Activated T-cell treated with anti-CD3 and anti-CD28 coated beads, Interleukin-2, amount 50 U/mL, for 72 hours (primary cell): ENCODE data around the gene RSL24D1. TPM values are rescaled to one million over a fixed set of nuclear protein-coding genes. Genes with fewer than 3 reads are reported as not detected.

Experiments used
- ATAC-seq, 2 donors: fragments of 150-1000 bp; cut with Tn5 transposase; replicated peaks in 1 of 2; 2 replicates each; pipeline ENCODE4 v1.10.0; 2021; ENCODE audit warnings: moderate library complexity in 2 of 2, mild to moderate bottlenecking in 1 of 2
- DNase-seq, 2 donors: peaks; one replicate each; pipeline ENCODE4 v3.0.0; 2021 to 2022; ENCODE audit warnings: mixed read lengths in 1 of 2
- H3K27ac Mint-ChIP-seq: one replicate; pipeline ENCODE4 v1.8.0; 2022; ENCODE audit warnings: mild to moderate bottlenecking, moderate library complexity, mixed read lengths
- H3K27me3 Mint-ChIP-seq: one replicate; pipeline ENCODE4 v1.8.0; 2022; ENCODE audit warnings: low read depth, mixed read lengths
- H3K36me3 Mint-ChIP-seq, 2 donors: one replicate each; pipeline ENCODE4 v1.8.0; 2022; ENCODE audit warnings: mixed read lengths in 2 of 2, mild to moderate bottlenecking in 1 of 2; ENCODE audit not compliant: insufficient read depth in 2 of 2
- H3K4me1 Mint-ChIP-seq: one replicate; pipeline ENCODE4 v1.8.0; 2022; ENCODE audit warnings: low read depth, mixed read lengths
- H3K4me3 Mint-ChIP-seq, 2 donors: one replicate each; pipeline ENCODE4 v1.8.0; 2022; ENCODE audit warnings: mild to moderate bottlenecking in 2 of 2, mixed read lengths in 2 of 2, moderate library complexity in 2 of 2
- H3K9me3 Mint-ChIP-seq, 2 donors: one replicate each; pipeline ENCODE4 v1.8.0; 2022; ENCODE audit warnings: mixed read lengths in 2 of 2
- total RNA-seq, 2 donors: library from RNA; stranded (reverse); gene quantifications; one replicate each; pipeline ENCODE4 v1.2.3, GENCODE V29; 2022

Gene RSL24D1
- total RNA-seq = 100 to 1,000 TPM; 181 to 207 TPM

DNA sequence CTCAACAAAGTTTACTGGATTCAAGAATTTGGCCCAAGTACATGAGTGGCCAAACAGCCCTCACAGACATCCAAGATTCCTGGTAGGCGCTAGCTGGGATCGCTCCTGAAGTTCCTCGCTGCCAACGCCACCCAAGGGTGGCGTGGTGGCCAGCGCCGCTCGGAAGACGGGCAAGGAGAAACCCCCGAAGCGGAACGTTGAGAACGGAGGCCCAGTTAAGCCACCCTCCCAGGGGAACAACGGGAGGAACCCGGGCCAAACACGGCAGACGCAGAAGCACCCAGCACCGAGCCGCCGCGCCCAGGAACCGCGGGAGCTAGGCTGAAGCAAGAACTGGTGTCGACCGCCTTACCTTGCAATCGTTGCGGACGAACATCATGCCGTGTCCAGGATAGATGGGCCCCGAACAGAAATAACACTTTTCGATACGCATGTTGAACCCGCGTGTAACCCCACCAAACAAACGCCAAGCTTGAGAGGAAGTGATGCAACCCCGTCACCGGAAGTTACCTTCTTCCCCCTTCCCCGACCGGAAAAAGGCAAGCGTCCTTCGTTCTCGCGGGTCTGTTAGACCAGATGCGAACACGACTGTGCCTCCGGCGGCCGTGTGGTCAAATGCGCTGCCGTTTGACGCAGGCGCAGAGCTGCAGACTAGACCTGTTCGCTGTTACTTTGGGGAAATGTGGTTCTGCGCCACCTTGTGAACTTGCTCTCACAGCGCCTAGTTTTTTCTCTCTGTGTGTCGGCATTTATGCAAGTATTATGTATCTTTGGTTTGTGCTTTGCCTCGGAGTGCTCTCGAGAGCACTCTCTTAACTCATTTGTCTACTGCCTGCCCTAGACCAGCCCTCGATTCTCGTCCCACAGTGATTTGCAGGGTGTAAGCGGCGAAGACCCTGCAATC lies at the start of gene RSL24D1:
TSS of gene RSL24D1 (minus strand) at position 484 of the 904 bp plus-strand sequence. CDS start at position 433, 51 bp downstream.
- ATAC-seq (peak; percentile 96 to 97), DNase-seq (peak; percentile 93 to 95)
- peaks cover 12 to 31% of the 10 kb centered on the region in 2 donors for H3K36me3 Mint-ChIP-seq
- peaks cover 5% of the 10 kb centered on the region for H3K4me1 Mint-ChIP-seq
- H3K9me3 Mint-ChIP-seq = peaks cover 2 to 7% of the 10 kb centered on the region in 2 donors
- H3K27ac Mint-ChIP-seq = no peak within 1 kb of the TSS
- H3K4me3 Mint-ChIP-seq = no peak within 1 kb of the TSS
- H3K27me3 Mint-ChIP-seq = no peaks in the 10 kb centered on the region

DNA sequence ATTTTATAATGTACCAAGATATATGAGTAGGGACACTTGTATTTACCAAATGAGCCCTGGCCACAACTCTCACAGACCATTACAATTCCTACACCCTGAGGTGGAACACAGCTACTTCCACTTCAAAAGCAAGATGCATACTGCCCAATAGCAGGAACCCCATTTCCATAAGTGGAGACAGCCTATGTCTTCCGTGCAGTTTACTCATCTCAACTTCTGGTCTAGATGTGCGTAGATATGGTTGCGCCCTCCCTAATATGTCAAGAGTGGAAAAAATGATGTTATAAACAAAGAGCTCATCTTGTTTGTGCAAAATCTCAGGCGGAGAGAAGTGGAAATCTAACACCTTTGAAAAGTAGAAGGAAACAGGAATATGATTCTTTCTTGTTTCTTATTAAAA lies 48.3 kb upstream of the RSL24D1 start:
- H3K4me1 Mint-ChIP-seq = peaks cover 90% of the 10 kb centered on the region
- ATAC-seq = peak; percentile 64 to 75

DNA sequence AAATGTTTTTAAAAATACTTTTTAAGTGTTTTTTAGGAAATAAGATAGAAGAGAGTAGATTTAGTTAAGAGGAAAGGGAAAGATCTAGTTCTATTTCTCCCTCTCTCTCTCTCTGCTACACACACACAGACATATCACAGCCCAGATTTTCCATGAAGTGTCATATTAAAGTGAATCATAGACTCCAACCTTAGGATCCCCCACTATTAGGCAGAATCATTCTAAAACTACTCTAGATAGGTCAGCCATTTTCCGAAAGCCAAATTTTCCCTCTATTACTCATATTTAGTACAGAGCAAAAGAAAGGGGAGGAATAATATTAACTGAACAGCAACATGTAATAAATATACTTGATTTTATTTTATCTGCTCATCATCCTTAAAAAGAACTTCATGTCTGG lies 45.1 kb upstream of the RSL24D1 start:
- peaks cover 7 to 31% of the 10 kb centered on the region in 2 donors for H3K36me3 Mint-ChIP-seq
- peak in 1 of 2 donors; percentile 10 for ATAC-seq

More for the DNA sequence above, 48.3 kb upstream of the RSL24D1 start:
- no peak for DNase-seq
- Mint-ChIP-seq H3K36me3 (peaks cover 8 to 24% of the 10 kb centered on the region in 2 donors), H3K27ac (peak overlapping the region; percentile 76), H3K9me3 (no peaks in the 10 kb centered on the region), H3K4me3 (peak overlapping the region in 1 of 2 donors; percentile 7), H3K27me3 (no peaks in the 10 kb centered on the region)

GRCh38 chr15:55241186-55241585 lies 44.4 kb upstream of the RSL24D1 start:
- DNase-seq = no peak
- Mint-ChIP-seq H3K4me1 (peaks cover 98% of the 10 kb centered on the region), H3K36me3 (peaks cover 9 to 35% of the 10 kb centered on the region in 2 donors), H3K9me3 (peaks cover 0 to 2% of the 10 kb centered on the region in 2 donors), H3K27ac (peak overlapping the region; percentile 64), H3K4me3 (peak overlapping the region in 1 of 2 donors; percentile 13), H3K27me3 (no peaks in the 10 kb centered on the region)
- no peak for ATAC-seq

More for the DNA sequence above, 45.1 kb upstream of the RSL24D1 start:
- peaks cover 0 to 2% of the 10 kb centered on the region in 2 donors for H3K9me3 Mint-ChIP-seq
- peak overlapping the region; percentile 27 to 52 for H3K4me3 Mint-ChIP-seq
- no peak for DNase-seq
- no peaks in the 10 kb centered on the region for H3K27me3 Mint-ChIP-seq
- peak overlapping the region; percentile 94 for H3K27ac Mint-ChIP-seq
- H3K4me1 Mint-ChIP-seq = peaks cover 99% of the 10 kb centered on the region

GRCh38 chr15:55240125-55240760 lies 43.5 kb upstream of the RSL24D1 start:
- Mint-ChIP-seq H3K27ac (peak overlapping the region; percentile 94), H3K4me3 (peak overlapping the region; percentile 20 to 25)
- no peak for DNase-seq

DNA sequence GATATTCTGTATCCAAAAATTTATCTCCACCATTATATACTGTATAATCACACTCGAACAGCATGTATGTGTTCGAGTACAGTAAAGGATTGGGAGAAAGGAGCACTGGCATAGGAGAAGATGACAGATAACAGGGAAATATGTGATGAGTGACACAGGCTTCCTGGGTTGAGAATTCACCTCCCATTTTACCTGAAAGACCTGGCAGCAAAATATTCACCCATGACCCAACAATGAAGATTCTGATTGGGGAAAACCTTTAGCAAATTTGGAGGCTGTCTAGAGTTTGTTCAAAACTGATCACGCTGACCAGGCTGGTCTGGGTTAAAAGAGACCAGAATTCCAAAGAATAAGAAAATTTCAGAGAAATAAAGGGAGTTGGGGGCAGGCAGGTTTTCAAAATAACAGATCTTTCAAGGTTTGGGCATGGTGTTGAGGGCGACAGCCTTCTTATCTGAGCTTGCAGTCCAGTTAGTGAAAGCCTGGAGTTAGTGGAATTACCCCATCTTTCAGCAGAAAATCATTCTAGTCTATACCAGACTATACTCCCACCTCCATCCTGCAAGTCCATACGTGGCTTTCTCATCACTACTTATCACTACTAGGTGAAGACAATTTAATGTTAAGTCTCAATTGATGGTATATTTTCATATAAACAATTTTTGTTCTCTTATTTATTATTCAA lies 42.8 kb upstream of the RSL24D1 start:
- H3K36me3 Mint-ChIP-seq = peaks cover 11 to 43% of the 10 kb centered on the region in 2 donors
- peaks cover 0 to 2% of the 10 kb centered on the region in 2 donors for H3K9me3 Mint-ChIP-seq
- no peaks in the 10 kb centered on the region for H3K27me3 Mint-ChIP-seq
- ATAC-seq (no peak), DNase-seq (no peak)
- H3K4me1 Mint-ChIP-seq = peaks cover 90% of the 10 kb centered on the region
- peak overlapping the region; percentile 11 to 80 for H3K4me3 Mint-ChIP-seq
- peak overlapping the region; percentile 94 for H3K27ac Mint-ChIP-seq

More at GRCh38 chr15:55240125-55240760, 43.5 kb upstream of the RSL24D1 start:
- Mint-ChIP-seq H3K4me1 (peaks cover 97% of the 10 kb centered on the region), H3K27me3 (no peaks in the 10 kb centered on the region), H3K36me3 (peaks cover 11 to 39% of the 10 kb centered on the region in 2 donors), H3K9me3 (peaks cover 0 to 2% of the 10 kb centered on the region in 2 donors)
- no peak for ATAC-seq

DNA sequence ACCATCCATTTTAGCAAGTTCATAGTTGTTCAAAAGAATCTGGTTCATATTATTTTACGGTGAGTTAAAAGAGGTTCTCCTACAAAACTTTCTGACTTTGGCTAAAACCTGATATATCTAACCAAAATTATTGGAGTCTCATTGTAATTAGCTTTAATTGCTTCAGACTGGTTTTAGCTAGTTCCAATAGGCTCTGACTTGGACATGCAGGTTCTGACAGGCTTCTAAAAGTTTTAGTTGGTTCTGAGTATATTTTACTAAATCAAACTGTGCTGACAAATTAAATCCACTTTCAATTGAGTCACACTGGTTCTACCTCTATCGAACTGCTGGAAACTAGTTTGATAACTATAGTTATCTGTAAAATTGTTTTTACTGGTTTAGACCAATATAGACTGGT lies 42.1 kb upstream of the RSL24D1 start:
- ATAC-seq = peak; percentile 18 to 26
- Mint-ChIP-seq H3K27ac (peak overlapping the region; percentile 94), H3K4me1 (peaks cover 90% of the 10 kb centered on the region), H3K27me3 (no peaks in the 10 kb centered on the region), H3K4me3 (peak overlapping the region; percentile 72 to 80), H3K9me3 (peaks cover 0 to 2% of the 10 kb centered on the region in 2 donors), H3K36me3 (peaks cover 17 to 46% of the 10 kb centered on the region in 2 donors)
- DNase-seq = no peak

- H3K4me1 Mint-ChIP-seq = peaks cover 84% of the 10 kb centered on the region
- H3K9me3 Mint-ChIP-seq = peaks cover 0 to 2% of the 10 kb centered on the region in 2 donors
- peak in 1 of 2 donors; percentile 35 for DNase-seq
- H3K36me3 Mint-ChIP-seq = peaks cover 17 to 51% of the 10 kb centered on the region in 2 donors
- H3K27me3 Mint-ChIP-seq = no peaks in the 10 kb centered on the region
- H3K4me3 Mint-ChIP-seq = peak overlapping the region; percentile 72 to 80
- H3K27ac Mint-ChIP-seq = peak overlapping the region; percentile 94
- ATAC-seq = peak; percentile 82 to 83
Observed at GRCh38 chr15:55237219-55238130, 40.7 kb upstream of the RSL24D1 start.

GRCh38 chr15:55235546-55236036 lies 38.9 kb upstream of the RSL24D1 start:
- Mint-ChIP-seq H3K4me3 (peak overlapping the region; percentile 56 to 68), H3K27me3 (no peaks in the 10 kb centered on the region), H3K9me3 (peaks cover 0 to 2% of the 10 kb centered on the region in 2 donors), H3K4me1 (peaks cover 78% of the 10 kb centered on the region), H3K36me3 (peaks cover 19 to 59% of the 10 kb centered on the region in 2 donors), H3K27ac (peak overlapping the region; percentile 65)
- ATAC-seq = no peak
- no peak for DNase-seq

DNA sequence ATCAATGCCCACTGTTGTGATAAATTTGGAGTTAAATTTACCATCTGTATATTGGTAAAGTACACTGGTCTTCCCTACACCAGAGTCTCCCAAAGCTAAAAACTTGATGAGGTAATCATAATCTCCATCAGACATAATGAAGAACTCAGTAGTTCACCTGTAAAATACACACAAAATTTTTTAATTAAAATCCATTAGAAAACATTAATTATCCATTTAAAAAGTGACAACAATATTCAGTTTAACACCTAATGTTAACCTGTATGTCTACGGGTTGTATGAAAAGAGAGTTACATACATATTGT lies 38.0 kb upstream of the RSL24D1 start:
- DNase-seq = no peak
- Mint-ChIP-seq H3K27me3 (no peaks in the 10 kb centered on the region), H3K9me3 (peaks cover 0 to 2% of the 10 kb centered on the region in 2 donors), H3K36me3 (peaks cover 17 to 56% of the 10 kb centered on the region in 2 donors), H3K27ac (peak overlapping the region; percentile 46), H3K4me3 (peak overlapping the region in 1 of 2 donors; percentile 23), H3K4me1 (peaks cover 78% of the 10 kb centered on the region)
- no peak for ATAC-seq

- Mint-ChIP-seq H3K27ac (peak overlapping the region; percentile 65), H3K27me3 (no peaks in the 10 kb centered on the region), H3K9me3 (peaks cover 0 to 2% of the 10 kb centered on the region in 2 donors), H3K4me3 (peak overlapping the region in 1 of 2 donors; percentile 23), H3K4me1 (peaks cover 76% of the 10 kb centered on the region), H3K36me3 (peaks cover 17 to 54% of the 10 kb centered on the region in 2 donors)
- ATAC-seq (no peak), DNase-seq (no peak)
Observed at GRCh38 chr15:55234104-55234799, 37.5 kb upstream of the RSL24D1 start.
